Ishikawa (cell line): ENCODE data around the gene FAM120B.
A peak's percentile ranks its signal among the peaks of the same experiment; 100 is the strongest.

Source experiments
- CEBPB ChIP-seq: IDR thresholded peaks from 2 replicates; pipeline ENCODE4 v1.6.1; 2012
- CREB1 ChIP-seq: IDR thresholded peaks from 2 replicates; pipeline ENCODE4 v1.6.1; 2012; ENCODE audit warnings: low read depth
- EGR1 ChIP-seq: IDR thresholded peaks from 2 replicates; pipeline ENCODE4 v1.6.1; 2012
- EP300 ChIP-seq: IDR thresholded peaks from 2 replicates; pipeline ENCODE4 v1.6.1; 2012; ENCODE audit warnings: borderline replicate concordance
- FOXM1 ChIP-seq: IDR thresholded peaks from 2 replicates; pipeline ENCODE4 v1.6.1; 2012; ENCODE audit warnings: low read depth, borderline replicate concordance
- MAX ChIP-seq: IDR thresholded peaks from 2 replicates; pipeline ENCODE4 v1.6.1; 2012
- NFIC ChIP-seq: IDR thresholded peaks from 2 replicates; pipeline ENCODE4 v1.6.1; 2012
- RAD21 ChIP-seq: IDR thresholded peaks from 2 replicates; pipeline ENCODE4 v1.6.1; 2012; ENCODE audit warnings: low read depth
- REST ChIP-seq: IDR thresholded peaks from 2 replicates; pipeline ENCODE4 v1.6.1; 2012; ENCODE audit warnings: low read depth, mild to moderate bottlenecking
- TAF1 ChIP-seq: IDR thresholded peaks from 2 replicates; pipeline ENCODE4 v1.6.1; 2012; ENCODE audit warnings: low read depth, mild to moderate bottlenecking
- TCF12 ChIP-seq: IDR thresholded peaks from 2 replicates; pipeline ENCODE4 v1.6.1; 2012; ENCODE audit warnings: low read depth
- TEAD4 ChIP-seq: IDR thresholded peaks from 2 replicates; pipeline ENCODE4 v1.6.1; 2012
- YY1 ChIP-seq: IDR thresholded peaks from 2 replicates; pipeline ENCODE4 v1.6.1; 2012; ENCODE audit warnings: low read depth
- ZBTB7A ChIP-seq: IDR thresholded peaks from 2 replicates; pipeline ENCODE4 v1.6.1; 2012; ENCODE audit warnings: low read depth
- TF ChIP-seq, protein P1 (sequence below): IDR thresholded peaks from 2 replicates; pipeline ENCODE4 v1.6.1; 2012

FAM120B gene

GRCh38 chr6:170279977-170280688, 26.4 kb upstream of the FAM120B start:
- TF ChIP-seq YY1 (no peak), REST (no peak), TEAD4 (no peak), CREB1 (no peak), FOXM1 (no peak), EP300 (no peak), ZBTB7A (no peak), TCF12 (no peak; the same call in 1 of the 2 replicates), CEBPB (no peak), RAD21 (no peak), MAX (peak; percentile 65), TAF1 (0 out of 2 replicates have a peak, but pooled peaks have one; percentile 22), NFIC (no peak), EGR1 (0 out of 2 replicates have a peak, but pooled peaks have one; percentile 24)
- TF ChIP-seq, protein P1, sequence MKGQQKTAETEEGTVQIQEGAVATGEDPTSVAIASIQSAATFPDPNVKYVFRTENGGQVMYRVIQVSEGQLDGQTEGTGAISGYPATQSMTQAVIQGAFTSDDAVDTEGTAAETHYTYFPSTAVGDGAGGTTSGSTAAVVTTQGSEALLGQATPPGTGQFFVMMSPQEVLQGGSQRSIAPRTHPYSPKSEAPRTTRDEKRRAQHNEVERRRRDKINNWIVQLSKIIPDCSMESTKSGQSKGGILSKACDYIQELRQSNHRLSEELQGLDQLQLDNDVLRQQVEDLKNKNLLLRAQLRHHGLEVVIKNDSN: peak; percentile 29; the same call in 1 of the 2 replicates

DNA sequence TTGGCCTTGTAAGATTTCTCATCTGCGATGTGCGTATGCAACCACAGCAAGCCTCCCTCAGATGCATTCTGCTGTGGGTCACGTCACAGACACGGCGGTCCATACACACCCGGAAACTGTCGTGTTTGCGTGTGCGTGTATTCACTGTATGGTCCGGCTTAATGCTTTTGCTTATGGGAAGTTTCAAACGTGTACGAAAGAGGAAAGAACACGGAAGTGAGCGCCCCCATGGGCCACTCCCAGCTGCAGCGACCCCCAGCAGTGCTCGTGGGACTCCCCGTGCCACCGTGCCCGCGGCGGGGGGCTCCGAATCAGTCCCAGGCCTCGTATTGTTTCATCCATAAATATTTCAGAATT, 25.9 kb upstream of the FAM120B start:
- TF ChIP-seq TAF1 (no peak), TEAD4 (no peak), RAD21 (no peak), FOXM1 (no peak), ZBTB7A (no peak), EP300 (no peak), CREB1 (no peak), MAX (no peak; the same call in 1 of the 2 replicates), EGR1 (no peak), YY1 (no peak), CEBPB (no peak), NFIC (no peak), TCF12 (no peak), REST (no peak)
- TF ChIP-seq, protein P1: no peak

DNA sequence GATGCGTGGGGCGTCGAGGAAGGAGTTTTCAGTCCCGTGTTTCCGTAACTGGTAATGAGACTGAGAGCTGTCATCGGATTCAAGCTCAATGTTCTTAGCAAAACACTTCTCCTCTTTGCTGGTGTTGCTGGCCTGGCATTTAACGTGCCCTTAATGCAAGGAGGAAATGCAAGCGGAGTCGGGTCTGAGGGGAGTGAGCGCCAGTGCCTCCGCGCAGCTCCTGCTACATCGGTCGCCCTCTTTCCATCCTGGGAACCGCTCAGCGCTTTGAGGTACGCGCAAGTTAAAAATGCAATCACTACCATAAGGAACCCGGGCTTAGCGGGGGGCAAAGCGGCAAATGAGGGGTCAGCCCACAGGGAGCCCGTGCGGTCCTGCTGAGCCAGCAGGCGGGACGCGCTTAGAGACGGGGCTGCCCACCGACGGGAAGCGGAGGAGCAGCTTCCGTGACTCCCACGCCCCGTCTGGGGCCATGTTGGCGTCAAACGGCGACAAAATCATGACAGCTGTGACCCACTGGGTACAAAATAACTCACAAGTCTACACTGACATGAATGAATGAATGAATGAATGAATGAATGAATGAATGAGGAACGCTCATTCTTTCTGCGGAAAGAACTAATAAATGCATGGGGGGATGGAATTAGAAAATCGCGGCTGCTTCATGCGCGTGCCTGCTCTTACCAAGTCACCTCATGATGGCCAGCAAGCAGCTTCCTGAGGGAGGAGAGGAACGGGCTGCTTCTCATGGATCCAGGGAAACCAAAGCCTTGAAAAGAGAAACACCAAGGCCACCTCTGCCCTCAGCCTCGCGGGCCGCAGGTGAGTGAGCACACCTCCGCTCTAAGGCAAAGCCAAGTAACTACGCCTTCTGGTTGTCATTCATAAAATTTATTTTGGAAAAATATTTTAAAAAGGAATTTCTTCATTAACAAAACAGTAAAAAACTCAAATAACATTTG, 24.9 kb upstream of the FAM120B start:
- TF ChIP-seq NFIC (no peak), MAX (no peak), TAF1 (no peak), ZBTB7A (no peak), EP300 (no peak), CREB1 (no peak), FOXM1 (no peak), EGR1 (no peak), TEAD4 (no peak), REST (no peak), RAD21 (no peak), YY1 (no peak), CEBPB (no peak), TCF12 (no peak)
- TF ChIP-seq, protein P1: no peak
